H1 (cell line): ENCODE measurements around the gene AFG1L. TPM values are rescaled to one million over a fixed set of nuclear protein-coding genes. Genes with fewer than 3 reads are reported as not detected.

ENCODE experiments used
- CBX8 ChIP-seq: fragments of 300-800, 300-1000 bp; sonication (generic); IDR thresholded peaks from 2 replicates; pipeline ENCODE4 v1.7.1; 2016; ENCODE audit warnings: low read depth, low read length, borderline replicate concordance
- CHD1 ChIP-seq: IDR thresholded peaks from 2 replicates; pipeline ENCODE4 v1.6.1; 2012; ENCODE audit warnings: low read depth, low read length, improper control_type of control experiment
- CHD7 ChIP-seq: fragments of 300-600 bp; sonication (generic); IDR thresholded peaks from 2 replicates; pipeline ENCODE4 v1.7.1; 2012; ENCODE audit warnings: low read length, moderate library complexity, mild to moderate bottlenecking, inconsistent platforms; ENCODE audit not compliant: insufficient replicate concordance
- FOSL1 ChIP-seq: IDR thresholded peaks from 2 replicates; pipeline ENCODE4 v1.6.1; 2011; ENCODE audit warnings: mild to moderate bottlenecking, low read depth, low read length, moderate library complexity; ENCODE audit not compliant: insufficient read depth
- HDAC6 ChIP-seq: IDR thresholded peaks from one replicate; pipeline ENCODE4 v1.7.1; 2012; ENCODE audit warnings: low read depth, mild to moderate bottlenecking, inconsistent platforms, low read length, moderate library complexity
- JUND ChIP-seq: IDR thresholded peaks from 2 replicates; pipeline ENCODE4 v1.6.1; 2011; ENCODE audit warnings: mild to moderate bottlenecking, improper control_type of control experiment, low read length
- KDM4A ChIP-seq: IDR thresholded peaks from one replicate; pipeline ENCODE4 v1.7.1; 2012; ENCODE audit warnings: low read depth, mild to moderate bottlenecking, moderate library complexity, low read length, inconsistent platforms; ENCODE audit not compliant: severe bottlenecking
- NRF1 ChIP-seq: IDR thresholded peaks from 2 replicates; pipeline ENCODE4 v1.6.1; 2011; ENCODE audit warnings: mild to moderate bottlenecking, low read depth, low read length, improper control_type of control experiment
- RXRA ChIP-seq: IDR thresholded peaks from 2 replicates; pipeline ENCODE4 v1.6.1; 2011; ENCODE audit warnings: low read depth, mild to moderate bottlenecking, low read length, moderate library complexity; ENCODE audit not compliant: insufficient read depth
- USF2 ChIP-seq: IDR thresholded peaks from 2 replicates; pipeline ENCODE4 v1.6.1; 2011; ENCODE audit warnings: low read length, improper control_type of control experiment
- polyA plus RNA-seq, 7 experiments: library from polyadenylated mRNA; depleted of rRNA in 3 of 7; stranded (reverse) in 5 of 7; unstranded in 2 of 7; fragments of >200 nt in 5 of 7; fragments of 200-250 nt in 2 of 7; gene quantifications; 1 replicate in 5 of 7; 2 replicates in 1 of 7; 4 replicates in 1 of 7; pipeline versions ENCODE4 v1.2.1 to v1.2.3, GENCODE V29; 2011 to 2013; ENCODE audit warnings: missing spikeins in 2 of 7, mixed read lengths in 2 of 7
- total RNA-seq: library from RNA; stranded (reverse); fragmentation: NEBNext Ultra II Directional; extraction: Animal tissue kit (Norgen Biotek cat#: 25700); gene quantifications from 2 replicates; pipeline ENCODE4 v1.2.1, GENCODE V29; 2021

Gene AFG1L
- total and polyA plus RNA-seq, 2 of the 8 experiments (the other 6 are each of a cell fraction or from before 2014, with no cell fraction given), result 0.98 to 5.7 TPM

DNA sequence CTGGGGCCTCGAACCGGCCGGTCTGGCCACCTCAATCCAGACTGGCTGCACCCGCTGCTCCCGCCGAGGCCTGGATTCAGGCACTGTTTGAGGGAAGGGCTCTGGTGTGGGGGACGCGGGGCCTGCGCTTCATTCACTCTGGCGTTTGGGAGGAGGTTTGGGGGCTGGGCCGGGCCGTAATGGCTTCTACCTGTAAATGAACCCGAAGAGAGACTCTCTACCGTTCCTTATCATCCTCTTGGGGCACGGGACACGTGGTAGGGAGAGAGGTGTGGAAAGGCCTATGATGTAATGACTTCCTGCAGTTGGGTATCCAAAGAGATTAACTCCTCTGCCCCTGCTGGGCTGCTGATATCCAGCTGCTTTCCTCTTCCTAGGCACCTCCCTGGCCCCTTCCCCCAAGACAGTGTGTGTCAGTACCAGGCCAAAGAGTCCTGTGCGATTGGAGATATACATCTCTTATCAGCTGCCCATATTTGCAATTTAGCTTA, 267.7 kb downstream of the AFG1L start (continued):
- TF ChIP-seq CHD7, result no peak
- TF ChIP-seq FOSL1, result no peak
- TF ChIP-seq CBX8, result no peak
- peak; percentile 63; the same call in 1 of the 2 replicates for TF ChIP-seq JUND
- TF ChIP-seq CHD1, result no peak
- peak; percentile 81 for TF ChIP-seq KDM4A
- TF ChIP-seq HDAC6, result no peak
- no peak for TF ChIP-seq NRF1
- no peak for TF ChIP-seq RXRA
- TF ChIP-seq USF2, result peak; percentile 72
